ENCODE data around the gene SH3BP4. TPM values are rescaled to one million over a fixed set of nuclear protein-coding genes. Genes with fewer than 3 reads are reported as not detected.

The SH3BP4 gene
- total and polyA plus RNA-seq, 7 donors, result 4.8 to 22.8 (median 14.0) TPM

GRCh38 chr2:234929002-234929401 lies 22.8 kb upstream of the SH3BP4 start:
- H3K4me3 ChIP-seq, result no peak overlapping the region
- DNase-seq, result no peak
- H3K27me3 ChIP-seq, result no peaks in the 10 kb centered on the region
- no peak for TF ChIP-seq POLR2AphosphoS5 (IDR thresholded peaks at IDR 0.05)
- TF ChIP-seq POLR2A (IDR thresholded peaks at IDR 0.05), result no peak
- no peak for TF ChIP-seq CTCF (IDR thresholded peaks at IDR 0.05)
- no peak for TF ChIP-seq EP300 (IDR thresholded peaks at IDR 0.05)
- no peak overlapping the region for H3K27ac ChIP-seq
- intact Hi-C loops (cut with DNase I), result no loop called here
- H3K36me3 ChIP-seq, result no peaks in the 10 kb centered on the region
- H3K9me3 ChIP-seq, result peaks cover 0 to 3% (median 0%) of the 10 kb centered on the region in 4 donors
- H3K4me1 ChIP-seq, result no peaks in the 10 kb centered on the region
- WGBS, 2 donors, result 96 to 97% methylated on average over 11 of the region's 11 CpGs

GRCh38 chr2:234930397-234930796 lies 21.4 kb upstream of the SH3BP4 start:
- peaks cover 0 to 2% (median 0%) of the 10 kb centered on the region in 4 donors for H3K9me3 ChIP-seq
- WGBS, 2 donors, result 65 to 69% methylated on average over 4 of the region's 4 CpGs
- no peak for DNase-seq
- H3K4me1 ChIP-seq, result no peaks in the 10 kb centered on the region
- intact Hi-C loops (cut with DNase I), result no loop called here
- H3K4me3 ChIP-seq, result no peak overlapping the region
- H3K27me3 ChIP-seq, result no peaks in the 10 kb centered on the region
- no peaks in the 10 kb centered on the region for H3K36me3 ChIP-seq
- no peak overlapping the region for H3K27ac ChIP-seq
- TF ChIP-seq EP300 (IDR thresholded peaks at IDR 0.05) (no peak), CTCF (IDR thresholded peaks at IDR 0.05) (no peak), POLR2AphosphoS5 (IDR thresholded peaks at IDR 0.05) (no peak), POLR2A (IDR thresholded peaks at IDR 0.05) (no peak)

- Histone ChIP-seq H3K27me3 (no peaks in the 10 kb centered on the region), H3K4me1 (no peaks in the 10 kb centered on the region), H3K36me3 (no peaks in the 10 kb centered on the region), H3K4me3 (no peak overlapping the region), H3K27ac (no peak overlapping the region), H3K9me3 (no peaks in the 10 kb centered on the region)
- TF ChIP-seq POLR2A (IDR thresholded peaks at IDR 0.05), result no peak
- no peak for TF ChIP-seq POLR2AphosphoS5 (IDR thresholded peaks at IDR 0.05)
- no peak for TF ChIP-seq CTCF (IDR thresholded peaks at IDR 0.05)
- no peak for TF ChIP-seq EP300 (IDR thresholded peaks at IDR 0.05)
- WGBS, 2 donors, result 73 to 84% methylated on average over 2 of the region's 2 CpGs
- intact Hi-C loops (cut with DNase I), result no loop called here
- no peak for DNase-seq
Observed at GRCh38 chr2:234931371-234931770, 20.4 kb upstream of the SH3BP4 start.

GRCh38 chr2:234932591-234933168 lies 19.1 kb upstream of the SH3BP4 start:
- no peaks in the 10 kb centered on the region for H3K36me3 ChIP-seq
- no peak for DNase-seq
- H3K27me3 ChIP-seq, result no peaks in the 10 kb centered on the region
- H3K9me3 ChIP-seq, result no peaks in the 10 kb centered on the region
- H3K4me3 ChIP-seq, result no peak overlapping the region
- no peak overlapping the region for H3K27ac ChIP-seq
- 82 to 88% methylated on average over 12 of the region's 12 CpGs for WGBS, 2 donors
- intact Hi-C loops (cut with DNase I), result no loop called here
- no peak for TF ChIP-seq CTCF (IDR thresholded peaks at IDR 0.05)
- no peak for TF ChIP-seq POLR2A (IDR thresholded peaks at IDR 0.05)
- no peaks in the 10 kb centered on the region for H3K4me1 ChIP-seq

- TF ChIP-seq EP300 (IDR thresholded peaks at IDR 0.05) (no peak), POLR2A (IDR thresholded peaks at IDR 0.05) (no peak), POLR2AphosphoS5 (IDR thresholded peaks at IDR 0.05) (no peak), CTCF (IDR thresholded peaks at IDR 0.05) (no peak)
- intact Hi-C loops (cut with DNase I), result no loop called here
- H3K27ac ChIP-seq, result no peak overlapping the region
- H3K9me3 ChIP-seq, result no peaks in the 10 kb centered on the region
- H3K4me3 ChIP-seq, result no peak overlapping the region
- WGBS, 2 donors, result 81 to 87% methylated on average over 5 of the region's 5 CpGs
- no peaks in the 10 kb centered on the region for H3K27me3 ChIP-seq
- no peaks in the 10 kb centered on the region for H3K36me3 ChIP-seq
- H3K4me1 ChIP-seq, result no peaks in the 10 kb centered on the region
- no peak for DNase-seq
Observed at GRCh38 chr2:234935311-234935710, 16.5 kb upstream of the SH3BP4 start.
